OCI-M2 (cell line): ENCODE measurements around the gene TNNI3K.

ENCODE experiments used
- DNase-seq: peaks from one replicate; lab custom pipeline; 2025; ENCODE audit not compliant: unreplicated experiment; lab: John Stamatoyannopoulos, UW

TNNI3K gene

DNA sequence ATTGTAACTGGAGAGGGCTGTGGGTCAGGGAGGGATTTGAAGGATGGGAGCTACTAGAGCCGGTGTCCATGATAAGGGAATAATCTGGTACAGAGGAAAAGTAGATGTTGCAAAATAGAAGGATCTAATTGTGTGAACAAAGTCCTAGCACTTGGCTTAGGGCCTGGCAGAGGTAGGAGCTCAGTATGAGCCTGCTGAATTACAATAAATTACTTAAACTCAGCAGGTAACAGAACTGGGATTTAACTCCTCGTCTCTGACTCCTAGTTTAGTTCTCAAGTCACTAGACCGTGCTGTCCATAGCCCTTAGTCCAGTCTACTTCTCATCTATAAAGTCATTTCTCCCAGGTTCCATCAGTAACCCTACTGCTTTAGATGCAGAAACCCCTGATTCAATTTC is 157.0 kb downstream of the TNNI3K start:
- DNase-seq = no peak

- DNase-seq = no peak
These were observed 157.7 kb downstream of the TNNI3K start for GRCh38 chr1:74392840-74393239.

GRCh38 chr1:74395571-74395970 is 160.4 kb downstream of the TNNI3K start:
- DNase-seq = no peak

DNA sequence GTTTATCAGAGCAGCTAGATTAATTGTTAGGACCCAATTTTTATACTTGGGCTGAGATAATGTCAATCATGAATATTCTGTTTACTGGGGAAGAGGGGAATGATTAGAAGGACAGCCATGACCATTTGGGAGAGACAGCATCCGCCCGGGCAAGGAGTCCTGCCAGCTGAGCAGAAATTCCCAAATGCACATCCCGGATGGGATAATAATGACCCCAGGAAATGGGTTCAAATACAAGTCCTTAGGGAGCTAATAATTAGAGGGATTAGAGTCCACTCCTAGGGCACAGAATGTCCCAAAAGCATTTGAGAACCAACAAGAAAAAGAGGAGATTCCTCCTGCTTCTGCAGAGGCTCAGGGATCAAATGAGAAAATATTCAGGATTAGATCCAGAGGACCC is 161.3 kb downstream of the TNNI3K start:
- no peak for DNase-seq

- DNase-seq = no peak
These were observed 161.7 kb downstream of the TNNI3K start for GRCh38 chr1:74396933-74397332.

DNA sequence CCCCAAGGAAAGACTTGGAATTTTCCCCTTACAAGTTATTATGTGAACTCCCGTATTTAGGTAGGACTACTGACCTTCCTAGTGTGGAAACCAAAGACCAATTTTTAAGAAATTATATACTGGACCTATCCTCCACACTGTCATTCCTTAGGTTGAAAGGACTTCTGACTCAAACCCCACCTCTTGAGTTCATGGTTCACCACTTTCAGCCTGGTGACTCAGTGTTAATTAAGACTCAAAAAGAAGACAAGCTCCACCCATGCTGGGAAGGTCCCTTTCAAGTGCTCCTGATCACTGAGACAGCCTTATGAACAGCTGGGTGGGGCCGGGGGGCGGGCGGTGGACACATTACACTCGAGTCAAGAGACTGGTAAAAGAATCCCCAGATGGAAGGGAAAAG is 164.1 kb downstream of the TNNI3K start:
- no peak for DNase-seq

- no peak for DNase-seq
These were observed 167.7 kb downstream of the TNNI3K start for GRCh38 chr1:74402873-74403272.

GRCh38 chr1:74403606-74404005 is 168.4 kb downstream of the TNNI3K start:
- DNase-seq = no peak

DNA sequence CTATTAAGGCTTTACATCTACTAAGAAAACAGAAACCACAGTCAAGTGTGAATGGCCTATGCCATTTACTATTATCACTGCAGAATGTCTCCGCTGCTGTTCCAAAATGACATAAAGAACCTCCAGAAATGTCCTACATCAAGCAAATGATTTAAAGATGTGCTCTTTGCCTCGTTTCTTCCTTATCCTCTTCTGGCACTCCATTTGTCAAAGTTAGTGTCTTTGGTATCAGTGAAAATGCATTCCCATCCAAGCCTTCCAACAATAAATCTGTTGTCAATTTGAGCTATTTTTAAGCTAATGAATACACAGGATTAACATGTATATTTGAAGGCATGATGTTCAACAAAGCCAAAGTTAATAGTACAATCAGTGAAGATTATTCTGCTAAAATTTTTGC is 171.6 kb downstream of the TNNI3K start:
- DNase-seq = no peak

DNA sequence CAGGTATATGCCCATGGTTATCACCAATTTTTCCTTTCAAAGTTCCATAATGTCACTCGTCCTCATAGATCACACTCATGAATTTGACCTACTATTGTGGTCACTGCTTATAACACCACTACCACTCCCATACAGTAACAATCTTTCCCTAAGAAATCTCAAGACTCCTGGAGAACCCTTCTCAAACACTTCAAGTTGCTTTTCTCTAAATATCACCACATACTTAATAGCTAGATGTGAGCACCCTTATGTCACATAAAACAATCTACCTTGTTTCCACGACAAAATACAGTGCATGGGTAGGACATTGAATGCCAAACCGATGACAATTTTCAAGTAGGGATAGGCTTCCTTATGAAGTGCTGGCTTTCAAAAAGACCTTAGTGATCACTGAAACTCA is 172.7 kb downstream of the TNNI3K start:
- no peak for DNase-seq

DNA sequence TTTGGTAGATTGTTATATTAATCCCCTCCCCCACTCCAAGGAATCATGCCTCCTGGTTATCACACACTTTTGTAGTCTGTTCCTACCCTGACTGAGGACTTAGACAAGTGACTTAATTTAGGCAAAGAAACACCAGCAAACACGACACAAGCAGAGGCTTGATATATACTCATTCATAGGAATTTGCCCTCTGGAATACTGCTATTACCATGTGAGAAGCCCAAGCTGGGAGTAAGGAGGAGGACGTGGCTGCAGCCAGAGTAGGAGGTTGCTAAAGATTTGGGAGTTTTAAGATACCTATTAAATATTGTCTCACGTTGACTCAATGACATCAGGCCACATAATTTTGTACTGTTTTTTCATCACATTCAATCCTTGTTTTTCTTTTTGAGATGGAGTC is 177.1 kb downstream of the TNNI3K start:
- no peak for DNase-seq

DNA sequence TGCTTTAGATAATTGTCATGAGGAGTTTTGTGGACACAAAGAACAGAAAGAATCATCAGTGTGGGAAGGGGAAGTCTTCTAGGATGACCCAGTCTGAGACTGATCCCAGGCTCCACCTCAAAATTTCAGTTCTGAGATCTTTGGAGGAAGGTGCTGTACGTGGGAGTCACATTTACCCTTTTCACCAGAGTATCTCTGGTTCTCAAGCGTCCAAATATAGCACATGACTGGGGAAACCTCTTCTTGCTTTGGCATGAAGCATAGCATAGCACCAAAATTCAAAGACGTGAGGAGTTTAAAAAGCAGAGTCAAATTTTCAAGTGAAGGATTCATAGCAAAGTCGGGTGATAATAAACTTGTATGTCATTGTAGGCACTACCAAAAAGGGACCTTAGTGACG is 180.7 kb downstream of the TNNI3K start:
- no peak for DNase-seq

DNA sequence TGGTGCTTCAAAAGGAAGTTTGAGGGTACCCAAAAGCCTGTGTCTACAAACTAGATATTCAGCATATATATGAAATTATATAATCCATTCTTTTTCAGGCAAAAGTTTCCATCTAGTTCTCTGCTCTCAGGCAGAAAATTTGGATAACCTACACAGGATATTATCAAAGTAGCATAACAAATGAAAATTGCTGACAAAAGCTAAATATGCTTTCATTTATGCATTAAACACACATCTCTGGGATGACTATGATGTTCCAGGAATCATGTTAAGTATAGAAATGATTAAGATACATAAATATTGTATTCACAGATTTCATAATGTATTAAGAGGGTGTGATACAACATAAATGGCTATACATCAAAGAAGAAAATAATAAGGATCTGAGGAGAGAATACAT is 184.4 kb downstream of the TNNI3K start:
- no peak for DNase-seq

DNA sequence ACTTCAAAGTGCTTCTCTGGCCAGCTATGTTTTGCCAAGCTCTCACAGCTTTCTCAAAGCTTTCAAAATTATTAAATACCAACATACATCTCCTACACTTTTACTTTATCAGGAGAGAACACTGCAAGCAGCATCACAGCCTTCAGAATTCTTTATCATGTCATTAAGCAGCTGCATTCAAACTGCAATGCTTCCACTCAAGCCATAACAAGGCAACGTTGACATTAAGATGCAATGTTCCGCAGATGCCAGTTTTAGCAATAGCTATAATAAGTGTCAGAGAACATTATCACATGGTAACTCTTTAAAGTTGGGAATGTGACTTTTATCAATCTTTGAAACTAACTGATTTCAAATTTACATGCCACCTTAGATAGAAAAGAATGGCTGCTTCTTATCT is 185.3 kb downstream of the TNNI3K start:
- DNase-seq = no peak

GRCh38 chr1:74422421-74423292 is 187.5 kb downstream of the TNNI3K start:
- no peak for DNase-seq

- no peak for DNase-seq
These were observed 188.3 kb downstream of the TNNI3K start for GRCh38 chr1:74423471-74423870.

- no peak for DNase-seq
These were observed 190.5 kb downstream of the TNNI3K start for GRCh38 chr1:74425676-74426075.

DNA sequence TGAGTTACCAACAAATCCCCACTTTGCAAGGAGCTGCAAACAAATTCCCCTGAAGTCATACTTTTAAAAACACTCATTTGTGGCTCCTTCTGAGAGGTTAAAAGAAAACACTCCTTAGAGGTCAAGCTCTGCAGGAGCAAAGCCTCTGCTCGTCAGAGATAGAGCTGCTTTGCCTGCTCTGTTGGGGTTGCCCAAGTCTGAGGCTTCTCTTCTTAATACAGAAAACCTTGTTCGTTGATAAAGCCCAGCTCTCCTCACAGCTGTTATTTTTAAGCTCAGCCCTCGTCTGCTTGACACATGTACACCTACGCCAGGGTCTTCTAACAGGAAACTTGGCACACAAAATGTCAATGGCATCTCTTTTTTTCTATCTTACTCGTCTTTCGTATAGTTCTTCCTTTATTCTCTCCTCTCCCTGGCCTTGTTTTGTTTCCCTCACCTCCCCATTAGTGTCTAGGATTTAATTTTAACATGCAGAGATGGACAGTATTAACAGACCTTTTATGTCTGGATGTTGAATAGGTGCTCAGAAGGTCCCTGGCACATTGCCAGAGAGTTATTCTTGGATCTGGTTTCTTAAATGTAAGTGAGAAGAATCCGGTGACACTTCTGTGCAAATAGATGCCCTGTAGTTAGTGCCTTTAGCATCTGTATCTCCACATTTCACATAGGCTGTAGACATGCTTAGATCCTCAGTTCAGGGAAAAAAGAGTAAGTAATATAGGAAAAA is 191.2 kb downstream of the TNNI3K start:
- no peak for DNase-seq

GRCh38 chr1:74427681-74428080 is 192.5 kb downstream of the TNNI3K start:
- no peak for DNase-seq

GRCh38 chr1:74429580-74429979 is 194.4 kb downstream of the TNNI3K start:
- no peak for DNase-seq

GRCh38 chr1:74430342-74430934 is 195.3 kb downstream of the TNNI3K start:
- DNase-seq = no peak

DNA sequence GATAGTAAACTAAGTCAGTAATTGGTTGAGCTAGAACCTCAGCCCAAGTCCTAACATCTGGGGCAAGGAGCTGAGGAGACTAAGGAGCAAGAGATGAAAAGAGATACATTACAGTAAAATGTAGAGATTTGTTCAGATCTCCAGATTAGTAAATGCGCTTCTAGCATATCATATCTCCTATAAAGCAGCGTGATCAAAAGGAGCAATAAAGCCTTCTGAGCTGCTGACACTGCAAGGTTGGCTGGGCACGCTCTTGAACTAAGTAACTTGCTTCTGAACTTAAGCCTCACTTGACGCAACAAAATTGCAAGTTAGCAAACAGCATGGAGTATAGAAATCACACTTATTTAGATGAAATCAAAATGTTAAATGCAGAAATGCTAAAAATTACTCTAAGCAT is 196.3 kb downstream of the TNNI3K start:
- no peak for DNase-seq
